MCF 10A (cell line): ENCODE measurements around the gene CSHL1. TPM values are rescaled to one million over a fixed set of nuclear protein-coding genes. Genes with fewer than 3 reads are reported as not detected.

Experiments
- BruUV-seq: library from RNA; stranded (reverse); fragments of 400-500 nt; replicated peaks from 2 replicates; lab custom pipeline; 2021; lab: Mats Ljungman, UMichigan
- CTCF ChIA-PET: fragments of 300-600 bp; sonication (Branson Sonifier 250); formaldehyde crosslinking; extraction: SDS; loops from one replicate; lab custom pipeline; 2021; ENCODE audit warnings: antibody characterized with exemption, inconsistent platforms; lab: Yijun Ruan, JAX
- POLR2A ChIA-PET: fragments of 300-600, 350-650 bp; sonication (Branson Sonifier 250); formaldehyde crosslinking; extraction: SDS; loops from one replicate; lab custom pipeline; 2020; ENCODE audit warnings: antibody characterized with exemption, inconsistent platforms; lab: Yijun Ruan, JAX
- DNase-seq: peaks from one replicate; pipeline ENCODE4 v3.0.0-alpha.2; 2018; ENCODE audit not compliant: unreplicated experiment
- H3K27ac Mint-ChIP-seq: one replicate; pipeline ENCODE4 v1.8.0; 2022; ENCODE audit warnings: mild to moderate bottlenecking, low read depth, mixed read lengths; ENCODE audit not compliant: unreplicated experiment
- H3K27me3 Mint-ChIP-seq: one replicate; pipeline ENCODE4 v1.8.0; 2022; ENCODE audit warnings: mixed read lengths; ENCODE audit not compliant: insufficient read depth, unreplicated experiment
- H3K36me3 Mint-ChIP-seq: one replicate; pipeline ENCODE4 v1.8.0; 2022; ENCODE audit warnings: mild to moderate bottlenecking, moderate library complexity, mixed read lengths; ENCODE audit not compliant: insufficient read depth, unreplicated experiment
- H3K4me1 Mint-ChIP-seq: one replicate; pipeline ENCODE4 v1.8.0; 2022; ENCODE audit warnings: mixed read lengths; ENCODE audit not compliant: insufficient read depth, unreplicated experiment
- H3K4me3 Mint-ChIP-seq: one replicate; pipeline ENCODE4 v1.8.0; 2022; ENCODE audit warnings: mild to moderate bottlenecking, moderate library complexity, mixed read lengths; ENCODE audit not compliant: unreplicated experiment
- H3K9me3 Mint-ChIP-seq: one replicate; pipeline ENCODE4 v1.8.0; 2022; ENCODE audit warnings: mixed read lengths; ENCODE audit not compliant: unreplicated experiment
- intact Hi-C: fragments of 100-400 bp; cut with micrococcal nuclease; formaldehyde crosslinking; loops from 2 replicates; pipeline ENCODE4 v1.14.1; 2022
- total RNA-seq: library from RNA; stranded (reverse); gene quantifications from 2 replicates; pipeline ENCODE4 v1.2.3, GENCODE V29; 2022
- TF ChIP-seq, protein P1 (sequence below): fragments of 200-600 bp; IDR thresholded peaks from one replicate; pipeline ENCODE4 v1.8.0; 2022; ENCODE audit warnings: antibody characterized with exemption, mild to moderate bottlenecking; ENCODE audit not compliant: unreplicated experiment

CSHL1 gene
- total RNA-seq, 1 experiment from 2014 or later = not detected

DNA sequence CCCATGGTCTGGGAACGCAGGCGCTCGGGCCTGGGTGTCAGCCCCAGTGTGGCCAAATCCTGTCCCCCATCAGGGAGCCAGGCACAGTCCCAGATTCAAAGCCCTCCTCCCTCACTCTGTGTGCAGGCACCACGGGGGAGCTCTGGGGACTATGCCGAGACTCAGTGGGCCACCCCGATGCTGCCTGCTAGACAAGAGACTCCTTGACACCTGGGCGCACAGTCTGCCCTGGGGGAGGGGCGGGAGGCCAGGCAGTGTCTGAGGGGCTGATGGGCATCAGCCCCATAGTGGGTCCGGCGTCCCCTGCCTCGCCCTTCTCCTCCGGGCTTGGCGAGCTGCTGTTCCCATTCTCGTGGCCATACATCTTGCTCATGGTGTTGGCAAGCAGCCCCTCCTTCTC, 29.5 kb upstream of the CSHL1 start:
- ChIA-PET CTCF (interaction anchor here (0.6 to 1.1 kb wide), 2 partner anchors 12 to 85 kb away, joined by 3 to 5 read pairs; no protein-coding TSS in a partner anchor), POLR2A (no interaction called here)
- no peaks in the 10 kb centered on the region for H3K36me3 Mint-ChIP-seq
- H3K4me1 Mint-ChIP-seq = no peaks in the 10 kb centered on the region
- no peak for DNase-seq
- H3K27me3 Mint-ChIP-seq = peaks cover 11% of the 10 kb centered on the region
- H3K4me3 Mint-ChIP-seq = no peak overlapping the region
- no peak overlapping the region for H3K27ac Mint-ChIP-seq
- intact Hi-C loops = no loop called here
- BruUV-seq = no TSS peak
- TF ChIP-seq, protein P1, sequence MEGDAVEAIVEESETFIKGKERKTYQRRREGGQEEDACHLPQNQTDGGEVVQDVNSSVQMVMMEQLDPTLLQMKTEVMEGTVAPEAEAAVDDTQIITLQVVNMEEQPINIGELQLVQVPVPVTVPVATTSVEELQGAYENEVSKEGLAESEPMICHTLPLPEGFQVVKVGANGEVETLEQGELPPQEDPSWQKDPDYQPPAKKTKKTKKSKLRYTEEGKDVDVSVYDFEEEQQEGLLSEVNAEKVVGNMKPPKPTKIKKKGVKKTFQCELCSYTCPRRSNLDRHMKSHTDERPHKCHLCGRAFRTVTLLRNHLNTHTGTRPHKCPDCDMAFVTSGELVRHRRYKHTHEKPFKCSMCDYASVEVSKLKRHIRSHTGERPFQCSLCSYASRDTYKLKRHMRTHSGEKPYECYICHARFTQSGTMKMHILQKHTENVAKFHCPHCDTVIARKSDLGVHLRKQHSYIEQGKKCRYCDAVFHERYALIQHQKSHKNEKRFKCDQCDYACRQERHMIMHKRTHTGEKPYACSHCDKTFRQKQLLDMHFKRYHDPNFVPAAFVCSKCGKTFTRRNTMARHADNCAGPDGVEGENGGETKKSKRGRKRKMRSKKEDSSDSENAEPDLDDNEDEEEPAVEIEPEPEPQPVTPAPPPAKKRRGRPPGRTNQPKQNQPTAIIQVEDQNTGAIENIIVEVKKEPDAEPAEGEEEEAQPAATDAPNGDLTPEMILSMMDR = no peak
- H3K9me3 Mint-ChIP-seq = no peaks in the 10 kb centered on the region

DNA sequence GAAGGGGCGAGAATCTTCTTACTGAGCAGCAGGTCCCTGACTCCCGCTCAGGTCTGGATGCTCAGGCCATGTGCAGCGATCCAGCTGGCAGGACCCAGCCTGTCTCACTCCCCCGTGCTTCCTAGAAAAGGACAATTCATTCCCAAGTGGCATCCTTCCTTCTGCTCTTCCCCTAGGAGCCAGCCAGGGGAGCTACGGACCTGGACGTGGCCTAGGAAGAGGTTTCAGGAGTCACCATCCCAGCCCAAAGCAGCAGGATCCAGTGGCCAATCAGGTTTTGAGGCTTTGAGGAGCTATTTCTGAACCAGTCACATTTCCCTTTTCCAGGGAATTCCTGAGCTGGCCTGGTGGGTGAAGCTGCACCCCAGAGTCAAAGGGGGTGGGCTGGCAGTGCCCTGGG, 28.8 kb upstream of the CSHL1 start:
- H3K9me3 Mint-ChIP-seq = no peaks in the 10 kb centered on the region
- ChIA-PET POLR2A (no interaction called here), CTCF (interaction anchor here (0.6 to 1.1 kb wide), 3 partner anchors 12 to 86 kb away, joined by 3 to 5 read pairs (median 3); no protein-coding TSS in a partner anchor)
- H3K4me1 Mint-ChIP-seq = no peaks in the 10 kb centered on the region
- H3K27me3 Mint-ChIP-seq = peaks cover 12% of the 10 kb centered on the region
- H3K27ac Mint-ChIP-seq = no peak overlapping the region
- no TSS peak for BruUV-seq
- no peak for DNase-seq
- no peak overlapping the region for H3K4me3 Mint-ChIP-seq
- intact Hi-C loops = no loop called here
- TF ChIP-seq, protein P1 = no peak
- no peaks in the 10 kb centered on the region for H3K36me3 Mint-ChIP-seq

DNA sequence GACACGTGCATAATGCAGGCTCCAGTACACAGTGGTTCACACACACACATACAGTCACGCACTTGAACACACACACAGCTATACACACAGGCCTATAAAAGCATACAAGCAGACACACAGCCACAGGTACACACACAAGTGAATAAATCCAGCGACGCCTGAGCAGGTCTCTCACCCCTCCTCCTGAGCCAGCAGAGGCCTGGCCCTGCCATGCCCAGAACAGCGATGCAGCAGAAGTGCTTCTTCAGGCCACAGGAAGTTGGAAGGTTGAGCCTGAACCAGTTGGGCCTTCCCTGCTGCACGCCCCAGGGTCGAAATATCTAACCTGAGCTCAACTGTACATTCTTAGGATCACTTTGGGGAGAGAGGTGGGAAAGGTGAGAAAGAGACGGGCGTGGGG, 28.3 kb upstream of the CSHL1 start:
- Mint-ChIP-seq H3K27me3 (peaks cover 12% of the 10 kb centered on the region), H3K9me3 (no peaks in the 10 kb centered on the region), H3K4me1 (no peaks in the 10 kb centered on the region), H3K4me3 (no peak overlapping the region), H3K27ac (no peak overlapping the region), H3K36me3 (no peaks in the 10 kb centered on the region)
- intact Hi-C loops = no loop called here
- CTCF ChIA-PET = interaction anchor here (0.8 to 1.1 kb wide), 2 partner anchors 13 to 77 kb away, joined by 3 to 5 read pairs; no protein-coding TSS in a partner anchor
- POLR2A ChIA-PET = no interaction called here
- TF ChIP-seq, protein P1 = no peak
- no TSS peak for BruUV-seq
- DNase-seq = no peak

DNA sequence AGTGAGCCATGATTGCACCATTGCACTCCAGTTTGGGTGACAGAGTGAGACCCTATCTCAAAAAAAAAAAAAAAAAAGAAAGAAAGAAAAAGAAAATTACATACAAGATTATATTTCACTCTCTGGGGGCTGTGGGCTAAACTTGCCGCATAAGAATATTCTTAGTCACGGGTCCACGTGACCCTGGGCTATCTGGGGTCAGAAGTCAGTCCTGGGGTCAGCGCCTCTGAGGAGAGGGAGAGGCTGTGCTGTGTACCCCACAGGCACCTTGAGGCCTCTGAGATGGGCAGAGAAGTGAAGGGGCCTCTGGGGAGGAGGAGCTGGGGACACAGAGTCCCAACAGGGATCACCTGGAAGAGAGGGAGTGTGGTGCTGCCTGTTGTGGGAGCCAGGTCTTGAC, 26.9 kb upstream of the CSHL1 start:
- Mint-ChIP-seq H3K4me3 (no peak overlapping the region), H3K36me3 (no peaks in the 10 kb centered on the region), H3K27me3 (peaks cover 12% of the 10 kb centered on the region), H3K9me3 (no peaks in the 10 kb centered on the region), H3K4me1 (no peaks in the 10 kb centered on the region), H3K27ac (no peak overlapping the region)
- ChIA-PET POLR2A (no interaction called here), CTCF (interaction anchor here (0.6 to 2.2 kb wide), 5 partner anchors 10 to 196 kb away, joined by 3 to 8 read pairs (median 5); partner anchors contain the start of gene GH1)
- DNase-seq = no peak
- no TSS peak for BruUV-seq
- TF ChIP-seq, protein P1 = no peak
- intact Hi-C loops = no loop called here
